NCI-H748 (cell line): Measurements from ENCODE around the gene HES3.

ENCODE experiments used
- DNase-seq: peaks from one replicate; lab custom pipeline; 2025; ENCODE audit not compliant: unreplicated experiment; lab: John Stamatoyannopoulos, UW

HES3 gene

DNA sequence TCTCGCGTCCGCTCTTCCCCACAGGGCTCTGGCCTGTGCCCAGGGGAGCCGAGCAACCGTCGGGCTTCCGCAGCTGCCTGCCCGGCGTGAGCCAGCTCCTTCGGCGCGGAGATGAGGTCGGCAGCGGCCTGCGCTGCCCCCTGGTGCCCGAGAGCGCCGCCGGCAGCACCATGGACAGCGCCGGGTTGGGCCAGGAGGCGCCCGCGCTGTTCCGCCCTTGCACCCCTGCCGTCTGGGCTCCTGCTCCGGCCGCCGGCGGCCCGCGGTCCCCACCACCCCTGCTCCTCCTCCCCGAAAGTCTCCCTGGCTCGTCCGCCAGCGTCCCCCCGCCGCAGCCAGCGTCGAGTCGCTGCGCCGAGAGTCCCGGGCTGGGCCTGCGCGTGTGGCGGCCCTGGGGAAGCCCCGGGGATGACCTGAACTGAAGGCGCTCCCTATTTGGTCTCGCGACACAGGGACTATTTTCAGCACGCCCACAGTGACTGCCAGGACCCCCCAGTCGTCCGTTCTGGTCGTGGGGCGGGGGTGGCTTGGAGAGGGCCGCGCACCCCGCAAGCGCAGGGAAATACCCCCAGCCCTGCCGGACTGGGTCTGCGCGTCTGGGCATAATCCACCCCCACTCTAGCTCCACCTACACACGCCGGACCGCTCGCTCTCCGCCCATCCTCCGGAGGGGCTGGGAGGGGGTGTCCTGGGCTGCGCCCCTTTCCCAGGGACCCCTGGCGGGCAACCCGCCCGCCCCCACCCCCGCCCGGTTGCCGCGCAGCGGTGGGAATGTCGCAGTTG, 1.3 kb downstream of the HES3 start:
- peak; percentile 84 for DNase-seq

DNA sequence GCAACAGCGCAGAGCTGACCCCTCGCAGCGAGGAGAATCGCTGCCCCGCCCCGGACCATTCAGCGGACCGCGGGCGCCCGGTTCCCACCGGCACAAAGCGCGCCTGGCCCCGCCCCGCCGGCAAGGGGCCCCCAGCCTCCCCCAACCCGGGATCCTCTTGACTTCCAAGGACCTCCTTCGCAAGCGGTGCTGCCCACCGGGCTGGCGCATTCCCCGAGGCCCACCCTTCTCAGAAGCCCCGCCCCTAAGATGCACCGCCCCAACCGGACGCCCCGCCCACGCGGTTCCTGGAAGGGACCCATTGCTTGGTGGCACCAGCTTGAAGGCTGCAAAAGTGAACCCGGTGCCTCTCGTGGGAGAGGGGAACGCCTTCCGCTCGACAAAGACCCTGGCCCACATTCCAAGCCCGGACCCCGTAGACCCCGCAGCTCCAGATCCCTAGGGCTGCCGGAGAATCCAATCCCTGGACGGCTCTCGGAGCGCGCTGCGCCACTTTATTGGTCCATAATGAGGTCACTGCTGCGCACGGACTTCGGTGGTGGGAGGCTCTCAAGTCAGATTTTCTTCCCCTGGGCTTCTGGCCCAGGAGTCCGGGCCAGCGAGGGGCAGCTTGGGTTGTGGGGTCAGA, 2.0 kb downstream of the HES3 start:
- peak; percentile 80 for DNase-seq

- peak; percentile 77 for DNase-seq
Measured at GRCh38 chr1:6246497-6247467, 2.8 kb downstream of the HES3 start.

- no peak for DNase-seq
Measured at GRCh38 chr1:6247651-6248050, 3.7 kb downstream of the HES3 start.

GRCh38 chr1:6248161-6248776, 4.3 kb downstream of the HES3 start:
- no peak for DNase-seq

- DNase-seq: peak; percentile 32
Measured at GRCh38 chr1:6248932-6249738, 5.2 kb downstream of the HES3 start.

DNA sequence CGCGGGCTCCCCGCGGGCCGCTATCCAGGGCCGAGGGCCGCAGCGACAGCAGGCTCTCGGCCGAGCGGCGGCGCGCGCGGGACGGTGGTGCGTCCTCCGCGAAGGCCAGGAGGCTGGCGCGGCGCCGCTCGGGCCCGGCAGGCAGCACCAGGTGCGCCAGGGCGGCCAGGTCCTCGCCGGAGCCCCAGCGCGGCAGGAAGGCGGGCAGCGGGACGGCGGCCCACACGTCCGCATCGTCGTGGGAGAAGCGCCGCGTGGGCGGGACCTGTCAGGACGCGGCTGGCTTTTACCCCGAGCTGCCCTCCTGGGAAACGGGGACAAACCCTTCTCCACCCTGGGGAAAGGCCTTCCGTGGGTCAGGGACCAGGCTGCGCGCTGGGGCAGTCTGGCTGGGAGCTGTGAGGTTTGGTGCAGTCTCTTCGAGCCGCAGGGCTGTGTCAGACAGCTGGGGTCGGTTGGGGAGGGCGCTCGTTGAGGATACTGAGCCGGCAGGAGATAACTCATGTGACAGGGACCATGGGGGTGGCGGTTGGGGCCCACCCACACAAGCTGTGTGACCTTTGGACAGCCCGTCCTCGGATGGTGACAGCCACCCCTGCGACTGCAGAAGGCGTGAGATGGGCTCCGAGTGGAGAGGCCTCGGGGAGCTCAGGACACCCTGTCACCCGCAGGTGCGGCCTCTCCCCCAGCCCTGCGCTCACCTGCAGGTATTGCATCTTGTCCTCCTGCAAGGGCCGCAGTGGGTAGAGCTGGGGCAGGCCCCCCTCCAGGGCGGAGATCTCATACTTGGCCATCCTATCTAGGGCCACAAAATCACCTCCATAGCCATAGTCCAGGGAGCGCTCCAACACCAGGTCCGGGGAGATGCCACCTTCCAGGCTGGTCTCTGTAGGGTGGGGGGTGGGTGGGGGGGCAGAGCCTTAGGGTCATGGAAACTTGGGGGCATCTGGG, 6.0 kb downstream of the HES3 start:
- peak; percentile 39 for DNase-seq

DNA sequence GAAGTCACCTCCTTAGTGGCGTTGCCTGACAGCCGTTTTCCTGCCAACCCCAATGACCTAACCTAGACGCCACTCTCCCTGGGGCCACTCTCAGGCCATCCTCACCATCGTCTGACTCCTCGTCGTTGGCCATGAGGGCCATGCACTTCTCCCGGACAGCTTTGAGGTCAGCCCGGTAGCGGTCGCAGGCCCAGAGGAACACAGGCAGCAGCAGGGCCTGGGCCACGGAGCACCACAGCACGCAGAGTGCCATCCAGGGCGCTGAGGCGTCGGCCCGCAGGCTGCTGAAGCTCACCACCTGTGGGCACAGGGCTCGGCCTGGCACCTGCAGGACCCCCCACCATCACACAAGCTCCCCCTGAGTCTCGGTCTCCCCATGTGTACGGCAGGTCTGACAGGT, 7.3 kb downstream of the HES3 start:
- no peak for DNase-seq

DNA sequence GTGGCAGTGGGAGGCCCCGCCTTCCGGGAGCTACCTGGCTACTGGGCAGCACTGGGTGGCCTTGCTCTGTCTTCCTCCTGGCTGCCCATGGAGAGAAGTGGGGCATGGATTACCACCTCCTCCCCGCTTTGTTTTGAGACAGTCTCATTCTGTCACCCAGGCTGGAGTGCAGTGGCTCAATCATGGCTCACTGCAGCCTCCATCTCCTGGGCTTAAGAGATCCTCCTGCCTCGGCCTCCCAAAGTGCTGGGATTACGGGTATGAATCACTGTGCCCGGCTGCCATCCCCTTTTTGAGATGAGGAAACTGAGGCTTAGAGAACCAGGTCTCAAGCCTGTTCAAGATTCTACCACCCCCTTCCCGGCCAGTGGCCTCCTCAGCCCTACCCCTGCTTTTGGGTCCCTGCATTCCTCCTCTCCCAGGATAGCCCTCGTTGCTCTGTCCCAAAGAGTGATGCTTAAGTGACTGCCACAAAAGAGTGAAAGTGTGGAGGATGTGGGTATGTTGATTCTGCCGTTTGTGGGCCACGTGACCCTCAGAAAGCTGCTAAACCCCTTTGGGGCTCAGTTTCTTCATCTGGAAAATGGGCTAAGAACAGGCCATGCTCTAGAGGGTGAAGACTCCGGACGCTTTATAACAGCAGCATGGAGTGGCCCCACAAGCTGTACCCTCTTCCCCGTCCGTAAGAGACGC, 7.8 kb downstream of the HES3 start:
- no peak for DNase-seq

- no peak for DNase-seq
Measured at GRCh38 chr1:6252374-6252710, 8.4 kb downstream of the HES3 start.

DNA sequence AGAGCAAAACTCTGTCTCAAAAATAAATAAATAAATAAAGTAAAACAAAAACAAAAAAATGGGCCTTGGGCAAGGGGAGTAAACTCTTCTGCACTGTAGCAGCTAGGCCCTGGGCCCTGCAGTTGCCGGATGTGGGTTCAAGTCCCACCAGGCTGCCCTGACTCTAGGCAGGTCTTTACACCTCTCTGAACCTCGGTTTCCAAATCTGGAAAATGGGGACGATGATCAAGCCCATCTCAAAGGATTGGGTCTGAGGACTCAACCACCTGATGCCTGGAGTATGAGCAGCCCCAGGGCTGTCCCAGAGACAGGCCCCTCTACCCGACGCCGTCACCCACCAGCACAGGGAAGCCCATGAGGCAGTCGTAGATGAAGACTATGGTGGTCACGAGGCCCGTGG, 9.4 kb downstream of the HES3 start:
- no peak for DNase-seq

- DNase-seq: no peak
Measured at GRCh38 chr1:6254691-6255090, 10.7 kb downstream of the HES3 start.

- no peak for DNase-seq
Measured at GRCh38 chr1:6256645-6257044, 12.7 kb downstream of the HES3 start.

GRCh38 chr1:6257541-6258069, 13.6 kb downstream of the HES3 start:
- DNase-seq: no peak

DNA sequence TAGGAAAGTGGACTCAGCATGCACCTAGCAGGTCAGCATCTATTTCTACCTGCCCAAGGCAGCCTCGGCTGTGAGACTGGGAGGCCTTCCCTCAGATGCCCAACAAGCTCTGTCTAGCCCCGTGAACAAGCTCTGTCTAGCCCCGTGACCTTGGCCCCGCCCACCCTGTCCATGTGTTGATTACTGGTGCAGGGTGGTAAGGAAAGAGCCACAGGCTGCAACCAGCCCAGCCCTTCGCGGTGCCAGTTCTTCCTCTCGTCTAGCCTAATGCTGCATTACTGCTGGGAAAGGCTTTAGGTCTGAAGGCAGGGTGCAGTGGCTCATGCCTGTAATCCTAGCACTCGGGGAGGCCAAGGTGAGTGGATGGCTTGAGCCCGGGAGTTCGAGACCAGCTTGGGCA, 14.7 kb downstream of the HES3 start:
- DNase-seq: no peak

DNA sequence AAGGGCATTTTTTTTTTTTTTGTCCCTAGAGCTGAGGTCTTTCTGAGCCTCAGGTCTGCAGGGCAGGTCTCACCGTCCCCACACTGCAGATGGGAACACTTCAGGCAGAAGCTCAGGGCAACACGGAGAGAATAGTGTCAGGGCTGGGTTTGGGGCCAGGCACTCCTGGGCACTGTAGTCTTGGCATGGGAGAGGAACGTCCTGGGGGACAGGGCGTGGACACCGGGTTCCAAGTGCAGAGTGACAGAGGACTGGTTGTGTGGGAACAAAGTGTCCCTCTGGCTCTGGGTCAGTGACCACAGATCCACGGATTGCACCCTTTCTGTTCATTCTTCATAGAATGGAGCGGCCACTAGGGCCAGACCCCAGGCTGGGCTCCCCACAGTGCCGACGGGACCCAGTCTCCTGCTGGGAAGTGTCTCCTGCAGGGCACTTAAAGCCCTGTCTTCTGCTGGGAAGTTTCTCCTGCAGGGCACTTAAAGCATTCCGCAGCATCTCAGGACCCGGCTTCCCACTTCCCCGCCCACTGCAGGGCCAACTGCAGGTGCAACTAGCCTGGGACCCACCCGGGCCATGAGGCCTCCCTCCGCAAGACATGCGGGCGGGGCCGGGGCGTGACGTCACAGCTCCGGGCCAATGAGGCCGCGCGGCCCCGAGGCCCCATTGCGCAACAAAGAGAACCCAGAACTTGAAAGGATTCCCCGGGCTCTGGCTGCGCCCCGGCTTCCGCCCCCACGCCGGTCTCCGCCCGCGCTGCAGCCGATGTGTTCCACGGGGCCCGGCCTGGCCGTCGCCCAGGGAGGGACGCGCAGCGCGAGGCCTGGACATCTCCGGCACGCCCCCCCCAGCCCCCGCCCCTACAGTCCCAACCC, 15.7 kb downstream of the HES3 start:
- DNase-seq: peak; percentile 75

- DNase-seq: peak; percentile 50
Measured at GRCh38 chr1:6260433-6260934, 16.5 kb downstream of the HES3 start.
